Motor neuron (in vitro differentiated cells): ENCODE results near the gene GBF1. TPM values are rescaled to one million over a fixed set of nuclear protein-coding genes. Genes with fewer than 3 reads are reported as not detected.
A peak's percentile ranks its signal among the peaks of the same experiment; 100 is the strongest.

Experiments
- ATAC-seq, 8 experiments: fragments of 200-7000 bp; cut with Tn5 transposase; replicated peaks in 6 of 8; 2 replicates each; pipeline ENCODE4 v1.8.0; 2021; ENCODE audit warnings: mild to moderate bottlenecking in 8 of 8, moderate library complexity in 8 of 8
- H3K27ac ChIP-seq, 2 donors: fragments of 250-450 bp; sonication (Bioruptor Pico); 2 replicates each; pipeline ENCODE4 v1.9.0; 2021; ENCODE audit warnings: antibody characterized with exemption in 2 of 2, mild to moderate bottlenecking in 2 of 2, moderate library complexity in 1 of 2
- H3K4me1 ChIP-seq, 2 donors: fragments of 250-450 bp; sonication (Bioruptor Pico); replicated peaks in 1 of 2; 2 replicates each; pipeline ENCODE4 v1.6.1; 2021; ENCODE audit warnings: antibody characterized with exemption in 2 of 2, mild to moderate bottlenecking in 2 of 2, moderate library complexity in 1 of 2
- H3K4me3 ChIP-seq, 5 donors: fragments of 250-450 bp; sonication (Bioruptor Pico); 2 replicates each; pipeline ENCODE4 v1.9.0; 2021; ENCODE audit warnings: antibody characterized with exemption in 5 of 5, mild to moderate bottlenecking in 5 of 5, moderate library complexity in 4 of 5
- WGBS, 10 experiments: fragments of 450-650 bp; shearing (Covaris generic); methylation state at CpG; one replicate each; pipeline ENCODE4 v1.0.0; 2022; 5-methylcytosine and 5-hydroxymethylcytosine counted together
- in situ Hi-C, 9 experiments: fragments of 400-800 bp; cut with MboI; loops; one replicate each; pipeline ENCODE4 v1.15.0; 2021; ENCODE audit warnings: low sequenced_read_pairs in 9 of 9, low pct_unique_long_range_greater_than_20kb in 2 of 9; ENCODE audit not compliant: unreplicated experiment in 9 of 9
- total RNA-seq, 8 experiments: library from RNA; unstranded; fragments of 300-600 nt; gene quantifications; 2 replicates each; pipeline versions ENCODE4 v1.2.3 to v1.2.4, GENCODE V29; 2022

Gene GBF1
- total RNA-seq, 8 experiments from 2014 or later, result 28.4 to 47.8 (median 39.1) TPM

- no peak for ATAC-seq
- in situ Hi-C loops, result loop anchor here in 2 of 9 experiments (25.0 kb wide), 1 partner anchor 191 kb away; no protein-coding TSS in a partner anchor
- Histone ChIP-seq H3K27ac (no peak overlapping the region), H3K4me3 (no peak overlapping the region), H3K4me1 (peaks cover 6 to 8% of the 10 kb centered on the region in 2 donors)
- 33 to 94% (median 82%) methylated on average over 2 to 5 of the region's 12 CpGs; no CpG with 5 or more reads in 4 of the 10 experiments for WGBS, 10 experiments
Observed at GRCh38 chr10:102396730-102397151, 151.4 kb downstream of the GBF1 start.

- Histone ChIP-seq H3K27ac (no peak overlapping the region), H3K4me3 (no peak overlapping the region), H3K4me1 (peaks cover 6 to 8% of the 10 kb centered on the region in 2 donors)
- in situ Hi-C loops, result loop anchor here in 2 of 9 experiments (25.0 kb wide), 1 partner anchor 190 kb away; no protein-coding TSS in a partner anchor
- 83 to 100% (median 95%) methylated on average over 1 to 2 of the region's 14 CpGs; no CpG with 5 or more reads in 6 of the 10 experiments for WGBS, 10 experiments
- ATAC-seq, result no peak
Observed at GRCh38 chr10:102397222-102398171, 152.2 kb downstream of the GBF1 start.

- in situ Hi-C loops, result loop anchor here in 2 of 9 experiments (25.0 kb wide), 1 partner anchor 189 kb away; no protein-coding TSS in a partner anchor
- WGBS, 10 experiments, result 60 to 100% (median 78%) methylated on average over 1 to 7 of the region's 21 CpGs; no CpG with 5 or more reads in 7 of the 10 experiments
Observed at GRCh38 chr10:102398172-102399020, 153.1 kb downstream of the GBF1 start.

GRCh38 chr10:102399217-102400021, 154.1 kb downstream of the GBF1 start:
- WGBS, 10 experiments, result 0% methylated on average over 3 to 21 of the region's 72 CpGs; no CpG with 5 or more reads in 8 of the 10 experiments
- Histone ChIP-seq H3K4me1 (peaks cover 6 to 8% of the 10 kb centered on the region in 2 donors), H3K4me3 (peak overlapping the region; percentile 40 to 50 (median 45)), H3K27ac (peak overlapping the region; percentile 52 to 87)
- in situ Hi-C loops, result loop anchor here in 2 of 9 experiments (25.0 kb wide), 1 partner anchor 188 kb away; no protein-coding TSS in a partner anchor
- peak; percentile 53 to 81 (median 76) for ATAC-seq

More at GRCh38 chr10:102398172-102399020, 153.1 kb downstream of the GBF1 start:
- Histone ChIP-seq H3K4me3 (peak overlapping the region in 3 of 5 donors; percentile 45 to 50 (median 45)), H3K27ac (peak overlapping the region in 1 of 2 donors; percentile 87), H3K4me1 (peaks cover 6 to 8% of the 10 kb centered on the region in 2 donors)
- no peak for ATAC-seq

GRCh38 chr10:102400076-102400475, 154.7 kb downstream of the GBF1 start:
- Histone ChIP-seq H3K4me3 (no peak overlapping the region), H3K4me1 (peaks cover 6 to 8% of the 10 kb centered on the region in 2 donors), H3K27ac (peak overlapping the region; percentile 52 to 87)
- WGBS, 10 experiments, result no CpG with 5 or more reads among the region's 17 CpGs
- ATAC-seq, result no peak
- in situ Hi-C loops, result no loop called here

- H3K27ac ChIP-seq, result no peak overlapping the region
- in situ Hi-C loops, result no loop called here
Observed at GRCh38 chr10:102400598-102401341, 155.4 kb downstream of the GBF1 start.

GRCh38 chr10:102401342-102401654, 156.0 kb downstream of the GBF1 start:
- in situ Hi-C loops, result no loop called here
- no peak overlapping the region for H3K4me3 ChIP-seq
- 53 to 80% methylated on average over 1 to 3 of the region's 8 CpGs; no CpG with 5 or more reads in 8 of the 10 experiments for WGBS, 10 experiments
- no peak for ATAC-seq
- peaks cover 6% of the 10 kb centered on the region in 2 donors for H3K4me1 ChIP-seq
- no peak overlapping the region for H3K27ac ChIP-seq

More at GRCh38 chr10:102400598-102401341, 155.4 kb downstream of the GBF1 start:
- Histone ChIP-seq H3K4me1 (peaks cover 6 to 8% of the 10 kb centered on the region in 2 donors), H3K4me3 (no peak overlapping the region)
- 100% methylated on average over 1 of the region's 22 CpGs; no CpG with 5 or more reads in 9 of the 10 experiments for WGBS, 10 experiments
- no peak for ATAC-seq

GRCh38 chr10:102401735-102402511, 156.6 kb downstream of the GBF1 start:
- Histone ChIP-seq H3K27ac (no peak overlapping the region), H3K4me3 (no peak overlapping the region), H3K4me1 (peaks cover 6% of the 10 kb centered on the region in 2 donors)
- ATAC-seq, result peak in 1 of 8 experiments; percentile 3
- WGBS, 10 experiments, result 25 to 85% (median 70%) methylated on average over 1 to 10 of the region's 18 CpGs; no CpG with 5 or more reads in 6 of the 10 experiments
- in situ Hi-C loops, result no loop called here

- Histone ChIP-seq H3K27ac (no peak overlapping the region), H3K4me3 (no peak overlapping the region), H3K4me1 (peaks cover 6% of the 10 kb centered on the region in 2 donors)
- WGBS, 10 experiments, result 80 to 90% (median 83%) methylated on average over 1 to 4 of the region's 5 CpGs; no CpG with 5 or more reads in 7 of the 10 experiments
- no peak for ATAC-seq
- in situ Hi-C loops, result no loop called here
Observed at GRCh38 chr10:102402512-102402896, 157.2 kb downstream of the GBF1 start.

GRCh38 chr10:102403115-102403514, 157.8 kb downstream of the GBF1 start:
- peaks cover 10 to 12% of the 10 kb centered on the region in 2 donors for H3K4me1 ChIP-seq
- 81% methylated on average over 3 of the region's 13 CpGs; no CpG with 5 or more reads in 9 of the 10 experiments for WGBS, 10 experiments
- H3K4me3 ChIP-seq, result no peak overlapping the region
- no peak overlapping the region for H3K27ac ChIP-seq
- in situ Hi-C loops, result no loop called here
- no peak for ATAC-seq
